Activated CD8-positive, alpha-beta memory T cell treated with anti-CD3 and anti-CD28 coated beads, Interleukin-2, amount 50 U/mL, for 24 hours (primary cell): ENCODE results near the gene DAAM2.

ENCODE experiments used
- DNase-seq: peaks from one replicate; pipeline ENCODE4 v3.0.0-alpha.2; 2020; ENCODE audit errors: extremely low read depth

The DAAM2 gene

DNA sequence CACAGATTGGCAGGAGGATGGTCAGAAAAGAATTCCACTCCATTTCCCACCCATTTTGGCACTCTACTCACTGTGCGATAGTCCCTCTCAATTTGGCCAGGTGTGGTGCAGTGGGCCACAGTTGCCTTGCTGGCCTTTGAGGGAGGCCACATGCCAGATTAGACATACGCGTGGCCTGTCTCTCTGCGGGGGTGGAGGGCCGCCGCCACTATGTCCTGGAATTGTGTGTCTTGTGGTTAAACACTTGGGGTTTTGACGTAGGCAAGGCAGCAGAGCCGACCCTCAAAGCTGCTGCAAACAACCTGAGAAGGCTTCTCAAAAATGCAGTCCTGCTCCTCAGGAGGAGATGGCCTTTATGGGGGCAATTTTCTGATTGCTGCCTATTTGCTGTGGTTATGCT lies 4.9 kb upstream of the DAAM2 start:
- no peak for DNase-seq

DNA sequence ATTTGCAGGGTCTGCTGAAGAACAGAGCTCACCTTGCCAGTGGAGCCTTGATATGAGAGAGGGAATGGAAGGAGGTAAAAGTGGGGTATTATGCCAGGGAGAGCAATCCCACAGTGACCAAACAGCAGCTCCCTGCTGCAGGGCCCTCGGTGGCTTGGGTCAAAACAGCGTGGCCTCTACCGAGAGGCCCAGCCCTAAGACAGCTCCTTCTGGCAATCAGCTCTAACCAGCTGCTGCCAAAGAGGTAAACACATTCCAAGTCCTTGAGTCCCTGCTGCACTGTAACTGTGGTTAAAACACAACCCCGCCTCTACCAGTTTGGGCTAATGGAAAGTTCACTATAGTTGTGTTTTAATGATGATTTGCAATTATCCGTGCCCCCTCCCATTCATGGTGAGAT lies 1.4 kb upstream of the DAAM2 start:
- DNase-seq, result no peak

- DNase-seq, result no peak
Measured at GRCh38 chr6:39791311-39791710, 865 bp upstream of the DAAM2 start.

- DNase-seq, result no peak
Measured at GRCh38 chr6:39792540-39793450, 619 bp downstream of the DAAM2 start.

- no peak for DNase-seq
Measured at GRCh38 chr6:39793516-39793915, 1.3 kb downstream of the DAAM2 start.

GRCh38 chr6:39794231-39794630 lies 2.1 kb downstream of the DAAM2 start:
- no peak for DNase-seq

DNA sequence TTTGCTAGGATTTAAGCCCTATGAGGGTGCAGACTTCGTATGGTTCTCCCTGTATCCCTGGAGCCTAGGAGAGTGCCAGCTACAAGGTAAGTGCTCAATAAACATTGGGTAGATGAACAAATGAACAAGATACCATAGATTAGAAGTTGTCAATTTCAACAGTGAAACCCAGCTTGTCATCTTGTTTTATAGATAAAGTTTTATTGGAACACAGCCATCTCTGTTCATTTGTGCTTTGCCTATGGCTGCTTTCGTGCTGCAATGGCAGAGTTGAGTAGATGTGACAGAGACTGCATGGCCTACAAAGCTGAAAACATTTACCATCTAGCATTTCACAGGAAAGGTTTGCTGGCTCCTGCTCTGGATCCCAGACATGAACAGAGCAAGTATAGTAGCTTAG lies 5.6 kb downstream of the DAAM2 start:
- DNase-seq, result no peak

GRCh38 chr6:39800034-39801032 lies 8.2 kb downstream of the DAAM2 start:
- no peak for DNase-seq

GRCh38 chr6:39801456-39802251 lies 9.5 kb downstream of the DAAM2 start:
- no peak for DNase-seq

GRCh38 chr6:39803872-39804271 lies 11.7 kb downstream of the DAAM2 start:
- no peak for DNase-seq

DNA sequence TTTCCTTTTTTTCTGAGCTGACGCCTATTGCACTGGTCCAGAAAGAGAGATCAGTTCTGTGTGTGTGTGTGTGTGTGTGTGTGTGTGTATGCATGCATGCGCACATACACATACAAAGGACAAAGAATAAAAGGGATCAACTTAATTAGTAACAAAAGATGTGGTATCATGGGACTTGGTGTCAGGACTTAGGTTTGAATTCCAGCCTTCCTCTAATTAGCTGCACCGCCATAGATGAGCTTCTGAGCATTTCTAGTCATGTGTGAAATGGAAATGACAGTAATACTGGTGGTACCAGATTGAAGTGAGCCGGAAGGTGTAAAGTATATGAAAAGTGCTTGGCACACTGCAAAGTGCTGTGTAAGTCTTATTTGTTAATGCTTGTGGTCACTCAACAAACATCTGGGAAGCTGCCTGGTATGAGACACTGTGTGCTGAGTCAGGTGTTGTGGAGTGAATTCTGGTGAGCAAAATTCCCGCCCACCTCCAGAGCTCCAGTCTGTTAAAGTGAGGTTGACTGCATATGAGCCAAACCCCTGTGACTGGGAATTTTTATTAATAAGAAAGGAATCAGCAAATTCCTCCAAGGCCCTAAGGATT lies 12.4 kb downstream of the DAAM2 start:
- DNase-seq, result no peak

GRCh38 chr6:39806278-39806677 lies 14.1 kb downstream of the DAAM2 start:
- no peak for DNase-seq

- DNase-seq, result no peak
Measured at GRCh38 chr6:39808346-39808745, 16.2 kb downstream of the DAAM2 start.

DNA sequence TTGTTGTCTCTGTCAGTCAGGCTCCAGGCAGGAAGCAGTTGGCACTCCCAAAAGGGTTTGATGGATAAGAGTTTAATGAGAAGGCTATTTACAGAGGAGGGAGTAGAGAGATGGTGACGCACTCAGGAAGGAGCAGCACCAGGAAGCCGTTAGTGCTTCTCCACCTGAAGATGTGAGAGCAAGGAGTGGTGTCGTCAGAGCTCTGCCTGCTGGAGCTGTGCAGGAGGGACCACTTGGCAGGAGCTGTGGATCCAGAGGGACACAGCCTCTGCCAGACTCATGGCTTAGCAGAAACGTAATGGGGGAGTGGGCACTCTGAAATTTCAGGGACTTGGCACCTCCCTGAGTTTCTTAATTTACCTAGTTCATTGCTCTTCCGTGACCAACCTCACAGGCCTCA lies 16.8 kb downstream of the DAAM2 start:
- DNase-seq, result no peak

GRCh38 chr6:39811835-39812345 lies 19.7 kb downstream of the DAAM2 start:
- DNase-seq, result no peak

GRCh38 chr6:39812496-39812852 lies 20.3 kb downstream of the DAAM2 start:
- DNase-seq, result no peak

GRCh38 chr6:39812853-39813533 lies 20.8 kb downstream of the DAAM2 start:
- DNase-seq, result no peak

DNA sequence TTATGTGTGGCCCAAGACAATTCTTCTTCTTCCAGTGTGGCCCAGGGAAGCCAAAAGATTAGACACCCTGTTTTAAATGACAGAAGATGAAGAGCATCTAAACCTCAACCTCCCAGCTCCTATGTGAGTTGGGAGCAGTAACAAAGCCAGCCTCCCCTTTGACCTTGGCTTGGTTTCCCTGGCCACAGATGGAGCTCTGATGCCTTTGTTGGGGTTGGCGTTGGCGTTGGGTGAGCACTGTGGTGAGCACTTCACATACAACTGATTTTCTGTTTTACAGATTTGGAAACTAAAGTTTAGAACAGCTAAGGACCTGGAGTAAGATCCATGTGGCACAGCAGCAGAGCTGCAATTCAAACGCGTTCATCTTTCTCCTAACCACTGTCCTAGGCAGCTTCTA lies 22.1 kb downstream of the DAAM2 start:
- no peak for DNase-seq

- DNase-seq, result no peak
Measured at GRCh38 chr6:39815356-39815755, 23.2 kb downstream of the DAAM2 start.

GRCh38 chr6:39816747-39817146 lies 24.6 kb downstream of the DAAM2 start:
- no peak for DNase-seq

DNA sequence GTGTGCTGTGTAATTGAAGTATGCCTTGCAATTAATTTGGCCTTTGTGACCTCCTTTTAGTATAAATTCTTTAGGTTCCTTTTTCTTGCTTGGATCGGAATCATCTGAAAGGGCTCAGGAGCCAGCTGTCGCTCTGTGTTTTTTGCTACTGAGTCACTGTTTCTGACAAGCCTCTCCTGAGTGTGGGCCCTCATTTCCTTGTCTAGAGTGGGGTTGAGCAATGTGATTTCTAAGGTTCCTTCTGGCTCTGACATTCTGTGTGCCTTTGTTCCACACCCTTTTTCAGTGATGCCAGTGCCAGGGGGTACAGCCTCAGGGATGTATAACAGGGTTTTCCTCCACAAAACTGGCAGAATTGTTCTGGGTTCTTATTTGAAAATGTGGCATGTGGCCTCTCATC lies 26.5 kb downstream of the DAAM2 start:
- DNase-seq, result no peak
